ENCODE data around the gene GRXCR1.

- TF ChIP-seq, protein P1, sequence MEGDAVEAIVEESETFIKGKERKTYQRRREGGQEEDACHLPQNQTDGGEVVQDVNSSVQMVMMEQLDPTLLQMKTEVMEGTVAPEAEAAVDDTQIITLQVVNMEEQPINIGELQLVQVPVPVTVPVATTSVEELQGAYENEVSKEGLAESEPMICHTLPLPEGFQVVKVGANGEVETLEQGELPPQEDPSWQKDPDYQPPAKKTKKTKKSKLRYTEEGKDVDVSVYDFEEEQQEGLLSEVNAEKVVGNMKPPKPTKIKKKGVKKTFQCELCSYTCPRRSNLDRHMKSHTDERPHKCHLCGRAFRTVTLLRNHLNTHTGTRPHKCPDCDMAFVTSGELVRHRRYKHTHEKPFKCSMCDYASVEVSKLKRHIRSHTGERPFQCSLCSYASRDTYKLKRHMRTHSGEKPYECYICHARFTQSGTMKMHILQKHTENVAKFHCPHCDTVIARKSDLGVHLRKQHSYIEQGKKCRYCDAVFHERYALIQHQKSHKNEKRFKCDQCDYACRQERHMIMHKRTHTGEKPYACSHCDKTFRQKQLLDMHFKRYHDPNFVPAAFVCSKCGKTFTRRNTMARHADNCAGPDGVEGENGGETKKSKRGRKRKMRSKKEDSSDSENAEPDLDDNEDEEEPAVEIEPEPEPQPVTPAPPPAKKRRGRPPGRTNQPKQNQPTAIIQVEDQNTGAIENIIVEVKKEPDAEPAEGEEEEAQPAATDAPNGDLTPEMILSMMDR (IDR thresholded peaks at IDR 0.05): peak; percentile 66; the same call in 1 of the 2 replicates
- TF ChIP-seq POLR2AphosphoS5 (IDR thresholded peaks at IDR 0.05; ENCODE audit: low read depth, low read length): no peak
- TF ChIP-seq SIN3A (IDR thresholded peaks at IDR 0.05; ENCODE audit: borderline replicate concordance, insufficient read depth, low read depth, low read length): no peak
- TF ChIP-seq TCF7L2 (IDR thresholded peaks at IDR 0.05; ENCODE audit: low read depth, low read length): no peak
These were observed 102.9 kb downstream of the GRXCR1 start for GRCh38 chr4:42995343-42995944.

All from Panc1 (cell line).